HepG2 (cell line): ENCODE data around the gene GALNT10. TPM values are rescaled to one million over a fixed set of nuclear protein-coding genes. Genes with fewer than 3 reads are reported as not detected.
"Not testable (repeated sequence)": the region's sequence is repeated elsewhere in the genome, so short reads cannot be mapped to it uniquely, and the experiment has no call there.

ENCODE experiments used
- ATAC-seq: fragments of 200-7000 bp; cut with Tn5 transposase; 3 replicates; pipeline ENCODE4 v1.9.1; 2020; ENCODE audit warnings: mild to moderate bottlenecking, moderate library complexity
- BruUV-seq: library from RNA; stranded (reverse); fragments of 400-500 nt; replicated peaks from 2 replicates; lab custom pipeline; 2021; lab: Mats Ljungman, UMichigan
- CTCF ChIA-PET: fragments of 300-600 bp; formaldehyde crosslinking; extraction: SDS; loops from one replicate; lab custom pipeline; 2021; ENCODE audit warnings: low total read pairs, inconsistent platforms, low intra/inter-chr PET ratio; lab: Yijun Ruan, JAX
- POLR2A ChIA-PET: fragments of 350-600 bp; sonication (Branson Sonifier 250); formaldehyde crosslinking; loops from one replicate; lab custom pipeline; 2020; ENCODE audit warnings: antibody characterized with exemption, inconsistent platforms; lab: Yijun Ruan, JAX
- DNase-seq: peaks from one replicate; pipeline ENCODE4 v3.0.0-alpha.2; 2015; ENCODE audit warnings: low spot score
- FAIRE-seq: peaks from 3 replicates; lab custom pipeline; 2011; peaks lifted over from hg19 to GRCh38; lab: Jason Lieb, UNC
- H2AFZ ChIP-seq: one replicate; pipeline ENCODE4 v1.6.1; 2011; ENCODE audit warnings: low read length, inconsistent platforms
- H3K27ac ChIP-seq: fragments of 300-600 bp; 3 replicates; pipeline ENCODE4 v1.8.0; 2011; ENCODE audit warnings: mixed run types, mild to moderate bottlenecking, mixed read lengths, low read length, inconsistent platforms; ENCODE audit not compliant: insufficient read depth; ENCODE audit errors: extremely low read length
- H3K27me3 ChIP-seq, 2 experiments: fragments of 200-600 bp in 1 of 2; 2 replicates in 1 of 2; 3 replicates in 1 of 2; pipeline versions ENCODE4 v1.6.0 to v1.8.0; 2011; ENCODE audit warnings: low read length in 2 of 2, mild to moderate bottlenecking in 2 of 2, moderate library complexity in 2 of 2, inconsistent platforms in 1 of 2; ENCODE audit not compliant: insufficient read depth in 2 of 2, control insufficient read depth in 1 of 2
- H3K36me3 ChIP-seq, 2 experiments: fragments of 200-600 bp in 1 of 2; replicated peaks in 1 of 2; 2 replicates in 1 of 2; 3 replicates in 1 of 2; pipeline versions ENCODE4 v1.5.1 to v1.8.0; 2011; ENCODE audit warnings: low read length in 2 of 2, inconsistent platforms in 1 of 2; ENCODE audit not compliant: insufficient read depth in 2 of 2, control insufficient read depth in 1 of 2
- H3K4me1 ChIP-seq: 2 replicates; pipeline ENCODE4 v1.5.1; 2012; ENCODE audit warnings: low read length, inconsistent platforms; ENCODE audit not compliant: insufficient read depth
- H3K4me2 ChIP-seq: 2 replicates; pipeline ENCODE4 v1.6.0; 2011; ENCODE audit warnings: low read depth, low read length, inconsistent platforms
- H3K4me3 ChIP-seq, 3 experiments: fragments of 200-600 bp in 1 of 3; sonication (generic), shearing (Covaris generic) in 1 of 3; replicated peaks in 1 of 3; 2 replicates each; pipeline ENCODE4 v1.5.1; 2011 to 2016; ENCODE audit warnings: low read length in 3 of 3, inconsistent platforms in 2 of 3, low read depth in 2 of 3, mild to moderate bottlenecking in 2 of 3, control low read depth in 1 of 3, mixed read lengths in 1 of 3; ENCODE audit not compliant: insufficient read depth in 1 of 3
- H3K79me2 ChIP-seq: one replicate; pipeline ENCODE4 v1.6.1; 2011; ENCODE audit warnings: low read length, inconsistent platforms; ENCODE audit not compliant: insufficient read depth
- H3K9ac ChIP-seq: 2 replicates; pipeline ENCODE4 v1.6.0; 2011; ENCODE audit warnings: mild to moderate bottlenecking, low read depth, low read length, inconsistent platforms; ENCODE audit not compliant: insufficient read depth
- H3K9me3 ChIP-seq: 2 replicates; pipeline ENCODE4 v1.5.1; 2012; ENCODE audit warnings: mild to moderate bottlenecking, low read length
- H4K20me1 ChIP-seq: 2 replicates; pipeline ENCODE4 v1.6.0; 2011; ENCODE audit warnings: inconsistent platforms, mild to moderate bottlenecking, low read length, moderate library complexity; ENCODE audit not compliant: insufficient read depth
- NR1H2 ChIP-seq: sonication (generic); formaldehyde crosslinking; IDR thresholded peaks from 2 replicates; pipeline ENCODE4 v1.8.1; 2022; ENCODE audit warnings: low read depth, missing genetic modification reagents, borderline replicate concordance
- RARG ChIP-seq: sonication (generic); formaldehyde crosslinking; IDR thresholded peaks from 2 replicates; pipeline ENCODE4 v1.4.0; 2020; ENCODE audit warnings: low read depth, mild to moderate bottlenecking, missing genetic modification reagents
- SCMH1 ChIP-seq: sonication (generic); formaldehyde crosslinking; IDR thresholded peaks from 2 replicates; pipeline ENCODE4 v1.9.0; 2021; ENCODE audit warnings: missing genetic modification reagents, mild to moderate bottlenecking, borderline replicate concordance
- SMARCE1 ChIP-seq: fragments of 450-650 bp; IDR thresholded peaks from 2 replicates; pipeline ENCODE4 v1.6.1; 2017; ENCODE audit warnings: borderline replicate concordance
- ZNF446 ChIP-seq: sonication (generic); formaldehyde crosslinking; IDR thresholded peaks from 2 replicates; pipeline ENCODE4 v1.5.0; 2020; ENCODE audit warnings: mild to moderate bottlenecking, missing genetic modification reagents
- ZNF773 ChIP-seq: sonication (generic); formaldehyde crosslinking; IDR thresholded peaks from 2 replicates; pipeline ENCODE4 v1.4.0; 2020; ENCODE audit warnings: missing genetic modification reagents, borderline replicate concordance
- ZZZ3 ChIP-seq: sonication (generic); formaldehyde crosslinking; IDR thresholded peaks from 2 replicates; pipeline ENCODE4 v1.4.0; 2020; ENCODE audit warnings: missing genetic modification reagents, mild to moderate bottlenecking, borderline replicate concordance
- WGBS: methylation state at CpG from one replicate; pipeline ENCODE4 v1.1.6; 2017; ENCODE audit warnings: low lambda C conversion rate; 5-methylcytosine and 5-hydroxymethylcytosine counted together
- in situ Hi-C: cut with HindIII; loops from 2 replicates; pipeline ENCODE4 v1.10.0; 2017; ENCODE audit warnings: low pct_unique_long_range_greater_than_20kb; ENCODE audit not compliant: extremely low pct_ligation_motif_present
- intact Hi-C: fragments of 100-400 bp; cut with micrococcal nuclease; formaldehyde crosslinking; loops from one replicate; pipeline ENCODE4 v1.10.0; 2022; ENCODE audit not compliant: unreplicated experiment
- polyA plus RNA-seq, 8 experiments: library from polyadenylated mRNA; depleted of rRNA in 3 of 8; stranded (reverse) in 7 of 8; unstranded in 1 of 8; fragments of >200 nt; fragmentation: Illumina TruSeq in 4 of 8; extraction: Trizol in 4 of 8; gene quantifications; 2 replicates each; pipeline versions ENCODE4 v1.2.1 to v1.2.3, GENCODE V29; 2011 to 2016; ENCODE audit warnings: low read depth in 4 of 8, missing spikeins in 1 of 8, mixed read lengths in 1 of 8; ENCODE audit not compliant: insufficient read depth in 1 of 8
- total RNA-seq, 5 experiments: library from RNA; depleted of rRNA; stranded (reverse); fragments of >200 nt; fragmentation: Illumina TruSeq; extraction: Trizol; gene quantifications; 2 replicates each; pipeline ENCODE4 v1.2.3, GENCODE V29; 2016; ENCODE audit warnings: low read depth in 1 of 5
- TF ChIP-seq, protein P1 (sequence below): sonication (generic); formaldehyde crosslinking; IDR thresholded peaks from 2 replicates; pipeline ENCODE4 v1.4.0; 2020; ENCODE audit warnings: missing genetic modification reagents
- TF ChIP-seq, protein P2 (sequence below): sonication (generic); formaldehyde crosslinking; IDR thresholded peaks from 2 replicates; pipeline ENCODE4 v1.4.0; 2020; ENCODE audit warnings: missing genetic modification reagents, borderline replicate concordance
- TF ChIP-seq, protein P3 (sequence below): sonication (generic); formaldehyde crosslinking; IDR thresholded peaks from 2 replicates; pipeline ENCODE4 v1.5.0; 2020; ENCODE audit warnings: mild to moderate bottlenecking, missing genetic modification reagents
- TF ChIP-seq, protein P4 (sequence below): sonication (generic); formaldehyde crosslinking; IDR thresholded peaks from 2 replicates; pipeline ENCODE4 v1.8.1; 2023; ENCODE audit warnings: mild to moderate bottlenecking, missing genetic modification reagents
- TF ChIP-seq, protein P5 (sequence below): IDR thresholded peaks from 2 replicates; pipeline ENCODE4 v1.6.1; 2016; ENCODE audit warnings: missing compliant biosample characterization, missing genetic modification reagents, borderline replicate concordance

GALNT10 gene
- total and polyA plus RNA-seq, 2 of the 13 experiments (the other 11 are each of a cell fraction or from before 2014, with no cell fraction given): 8.1 to 11.2 TPM

DNA sequence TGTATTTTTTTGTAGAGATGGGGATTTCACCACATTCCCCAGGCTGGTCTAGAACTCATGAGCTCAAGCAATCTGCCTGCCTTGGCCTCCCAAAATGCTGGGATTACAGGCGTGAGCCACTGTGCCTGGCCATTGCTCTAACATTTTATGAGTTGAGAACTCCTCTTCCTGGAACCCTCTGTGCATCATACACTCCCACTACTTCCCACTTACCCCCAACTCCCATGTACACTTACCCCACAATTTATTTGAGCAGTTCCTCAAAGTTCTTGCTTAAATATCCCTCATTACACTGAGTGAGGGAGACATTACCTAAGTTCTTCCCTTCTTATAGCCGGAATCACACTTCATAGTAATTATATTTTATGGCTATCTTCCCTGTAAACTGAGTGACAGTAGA, 42.9 kb upstream of the GALNT10 start (continued):
- TF ChIP-seq SCMH1 (CRISPR knock-in tag): no peak
- TF ChIP-seq ZZZ3 (CRISPR knock-in tag): no peak
- TF ChIP-seq, protein P1, sequence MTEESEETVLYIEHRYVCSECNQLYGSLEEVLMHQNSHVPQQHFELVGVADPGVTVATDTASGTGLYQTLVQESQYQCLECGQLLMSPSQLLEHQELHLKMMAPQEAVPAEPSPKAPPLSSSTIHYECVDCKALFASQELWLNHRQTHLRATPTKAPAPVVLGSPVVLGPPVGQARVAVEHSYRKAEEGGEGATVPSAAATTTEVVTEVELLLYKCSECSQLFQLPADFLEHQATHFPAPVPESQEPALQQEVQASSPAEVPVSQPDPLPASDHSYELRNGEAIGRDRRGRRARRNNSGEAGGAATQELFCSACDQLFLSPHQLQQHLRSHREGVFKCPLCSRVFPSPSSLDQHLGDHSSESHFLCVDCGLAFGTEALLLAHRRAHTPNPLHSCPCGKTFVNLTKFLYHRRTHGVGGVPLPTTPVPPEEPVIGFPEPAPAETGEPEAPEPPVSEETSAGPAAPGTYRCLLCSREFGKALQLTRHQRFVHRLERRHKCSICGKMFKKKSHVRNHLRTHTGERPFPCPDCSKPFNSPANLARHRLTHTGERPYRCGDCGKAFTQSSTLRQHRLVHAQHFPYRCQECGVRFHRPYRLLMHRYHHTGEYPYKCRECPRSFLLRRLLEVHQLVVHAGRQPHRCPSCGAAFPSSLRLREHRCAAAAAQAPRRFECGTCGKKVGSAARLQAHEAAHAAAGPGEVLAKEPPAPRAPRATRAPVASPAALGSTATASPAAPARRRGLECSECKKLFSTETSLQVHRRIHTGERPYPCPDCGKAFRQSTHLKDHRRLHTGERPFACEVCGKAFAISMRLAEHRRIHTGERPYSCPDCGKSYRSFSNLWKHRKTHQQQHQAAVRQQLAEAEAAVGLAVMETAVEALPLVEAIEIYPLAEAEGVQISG (CRISPR knock-in tag): no peak
- TF ChIP-seq NR1H2 (CRISPR knock-in tag): no peak
- TF ChIP-seq, protein P2, sequence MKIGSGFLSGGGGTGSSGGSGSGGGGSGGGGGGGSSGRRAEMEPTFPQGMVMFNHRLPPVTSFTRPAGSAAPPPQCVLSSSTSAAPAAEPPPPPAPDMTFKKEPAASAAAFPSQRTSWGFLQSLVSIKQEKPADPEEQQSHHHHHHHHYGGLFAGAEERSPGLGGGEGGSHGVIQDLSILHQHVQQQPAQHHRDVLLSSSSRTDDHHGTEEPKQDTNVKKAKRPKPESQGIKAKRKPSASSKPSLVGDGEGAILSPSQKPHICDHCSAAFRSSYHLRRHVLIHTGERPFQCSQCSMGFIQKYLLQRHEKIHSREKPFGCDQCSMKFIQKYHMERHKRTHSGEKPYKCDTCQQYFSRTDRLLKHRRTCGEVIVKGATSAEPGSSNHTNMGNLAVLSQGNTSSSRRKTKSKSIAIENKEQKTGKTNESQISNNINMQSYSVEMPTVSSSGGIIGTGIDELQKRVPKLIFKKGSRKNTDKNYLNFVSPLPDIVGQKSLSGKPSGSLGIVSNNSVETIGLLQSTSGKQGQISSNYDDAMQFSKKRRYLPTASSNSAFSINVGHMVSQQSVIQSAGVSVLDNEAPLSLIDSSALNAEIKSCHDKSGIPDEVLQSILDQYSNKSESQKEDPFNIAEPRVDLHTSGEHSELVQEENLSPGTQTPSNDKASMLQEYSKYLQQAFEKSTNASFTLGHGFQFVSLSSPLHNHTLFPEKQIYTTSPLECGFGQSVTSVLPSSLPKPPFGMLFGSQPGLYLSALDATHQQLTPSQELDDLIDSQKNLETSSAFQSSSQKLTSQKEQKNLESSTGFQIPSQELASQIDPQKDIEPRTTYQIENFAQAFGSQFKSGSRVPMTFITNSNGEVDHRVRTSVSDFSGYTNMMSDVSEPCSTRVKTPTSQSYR (CRISPR knock-in tag): no peak
- TF ChIP-seq, protein P3, sequence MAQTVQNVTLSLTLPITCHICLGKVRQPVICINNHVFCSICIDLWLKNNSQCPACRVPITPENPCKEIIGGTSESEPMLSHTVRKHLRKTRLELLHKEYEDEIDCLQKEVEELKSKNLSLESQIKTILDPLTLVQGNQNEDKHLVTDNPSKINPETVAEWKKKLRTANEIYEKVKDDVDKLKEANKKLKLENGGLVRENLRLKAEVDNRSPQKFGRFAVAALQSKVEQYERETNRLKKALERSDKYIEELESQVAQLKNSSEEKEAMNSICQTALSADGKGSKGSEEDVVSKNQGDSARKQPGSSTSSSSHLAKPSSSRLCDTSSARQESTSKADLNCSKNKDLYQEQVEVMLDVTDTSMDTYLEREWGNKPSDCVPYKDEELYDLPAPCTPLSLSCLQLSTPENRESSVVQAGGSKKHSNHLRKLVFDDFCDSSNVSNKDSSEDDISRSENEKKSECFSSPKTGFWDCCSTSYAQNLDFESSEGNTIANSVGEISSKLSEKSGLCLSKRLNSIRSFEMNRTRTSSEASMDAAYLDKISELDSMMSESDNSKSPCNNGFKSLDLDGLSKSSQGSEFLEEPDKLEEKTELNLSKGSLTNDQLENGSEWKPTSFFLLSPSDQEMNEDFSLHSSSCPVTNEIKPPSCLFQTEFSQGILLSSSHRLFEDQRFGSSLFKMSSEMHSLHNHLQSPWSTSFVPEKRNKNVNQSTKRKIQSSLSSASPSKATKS: no peak
- TF ChIP-seq SMARCE1: no peak
- TF ChIP-seq ZNF446 (CRISPR knock-in tag): no peak
- TF ChIP-seq, protein P4, sequence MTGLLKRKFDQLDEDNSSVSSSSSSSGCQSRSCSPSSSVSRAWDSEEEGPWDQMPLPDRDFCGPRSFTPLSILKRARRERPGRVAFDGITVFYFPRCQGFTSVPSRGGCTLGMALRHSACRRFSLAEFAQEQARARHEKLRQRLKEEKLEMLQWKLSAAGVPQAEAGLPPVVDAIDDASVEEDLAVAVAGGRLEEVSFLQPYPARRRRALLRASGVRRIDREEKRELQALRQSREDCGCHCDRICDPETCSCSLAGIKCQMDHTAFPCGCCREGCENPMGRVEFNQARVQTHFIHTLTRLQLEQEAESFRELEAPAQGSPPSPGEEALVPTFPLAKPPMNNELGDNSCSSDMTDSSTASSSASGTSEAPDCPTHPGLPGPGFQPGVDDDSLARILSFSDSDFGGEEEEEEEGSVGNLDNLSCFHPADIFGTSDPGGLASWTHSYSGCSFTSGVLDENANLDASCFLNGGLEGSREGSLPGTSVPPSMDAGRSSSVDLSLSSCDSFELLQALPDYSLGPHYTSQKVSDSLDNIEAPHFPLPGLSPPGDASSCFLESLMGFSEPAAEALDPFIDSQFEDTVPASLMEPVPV (CRISPR knock-in tag): no peak
- no peak for TF ChIP-seq RARG (CRISPR knock-in tag)
- TF ChIP-seq ZNF773 (CRISPR knock-in tag): no peak
- TF ChIP-seq, protein P5, sequence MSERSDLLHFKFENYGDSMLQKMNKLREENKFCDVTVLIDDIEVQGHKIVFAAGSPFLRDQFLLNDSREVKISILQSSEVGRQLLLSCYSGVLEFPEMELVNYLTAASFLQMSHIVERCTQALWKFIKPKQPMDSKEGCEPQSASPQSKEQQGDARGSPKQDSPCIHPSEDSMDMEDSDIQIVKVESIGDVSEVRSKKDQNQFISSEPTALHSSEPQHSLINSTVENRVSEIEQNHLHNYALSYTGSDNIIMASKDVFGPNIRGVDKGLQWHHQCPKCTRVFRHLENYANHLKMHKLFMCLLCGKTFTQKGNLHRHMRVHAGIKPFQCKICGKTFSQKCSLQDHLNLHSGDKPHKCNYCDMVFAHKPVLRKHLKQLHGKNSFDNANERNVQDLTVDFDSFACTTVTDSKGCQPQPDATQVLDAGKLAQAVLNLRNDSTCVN (CRISPR knock-in tag): no peak

DNA sequence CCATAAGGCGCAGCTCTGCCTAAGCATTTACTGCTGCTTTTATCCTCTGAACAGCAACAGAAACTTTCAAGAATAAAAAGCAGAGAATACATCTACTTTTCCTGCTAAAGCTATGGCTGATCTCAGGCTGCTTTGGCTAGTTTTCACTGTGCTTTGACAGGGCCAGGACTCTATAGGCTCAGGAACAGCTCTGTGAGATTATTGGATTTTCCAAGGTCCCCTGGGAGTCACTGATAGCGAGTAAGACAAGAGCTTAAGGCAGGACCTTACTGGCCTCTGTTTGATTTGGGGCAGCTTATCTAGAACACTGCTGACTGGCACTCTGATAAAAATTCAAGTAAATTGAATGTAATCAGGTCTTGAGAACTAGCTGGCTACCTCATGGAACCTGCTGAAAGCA, 40.1 kb upstream of the GALNT10 start:
- H4K20me1 ChIP-seq, H3K9ac ChIP-seq, H3K27ac ChIP-seq, H3K4me3 ChIP-seq, H3K36me3 ChIP-seq, H3K4me1 ChIP-seq, BruUV-seq, H3K4me2 ChIP-seq, FAIRE-seq, ATAC-seq, H3K79me2 ChIP-seq, intact Hi-C loops, CTCF ChIA-PET, H3K27me3 ChIP-seq, H3K9me3 ChIP-seq, DNase-seq, POLR2A ChIA-PET, H2AFZ ChIP-seq: not testable (repeated sequence)
- in situ Hi-C loops: loop anchor here (25.0 kb wide), 1 partner anchor 1613 kb away; no protein-coding TSS in a partner anchor
- WGBS: 58% methylated on average over 2 of the region's 2 CpGs
